Embryonic facial prominence (tissue), 1 donor: ENCODE measurements around the gene TNFSF13.

Experiments used
- DNase-seq: peaks from one replicate; pipeline ENCODE4 v3.0.0-alpha.2; 2016; ENCODE audit errors: extremely low spot score

Gene TNFSF13

GRCh38 chr17:7552621-7553051, 5.9 kb upstream of the TNFSF13 start:
- no peak for DNase-seq

- DNase-seq: no peak
Observed at GRCh38 chr17:7553356-7553755, 5.2 kb upstream of the TNFSF13 start.

DNA sequence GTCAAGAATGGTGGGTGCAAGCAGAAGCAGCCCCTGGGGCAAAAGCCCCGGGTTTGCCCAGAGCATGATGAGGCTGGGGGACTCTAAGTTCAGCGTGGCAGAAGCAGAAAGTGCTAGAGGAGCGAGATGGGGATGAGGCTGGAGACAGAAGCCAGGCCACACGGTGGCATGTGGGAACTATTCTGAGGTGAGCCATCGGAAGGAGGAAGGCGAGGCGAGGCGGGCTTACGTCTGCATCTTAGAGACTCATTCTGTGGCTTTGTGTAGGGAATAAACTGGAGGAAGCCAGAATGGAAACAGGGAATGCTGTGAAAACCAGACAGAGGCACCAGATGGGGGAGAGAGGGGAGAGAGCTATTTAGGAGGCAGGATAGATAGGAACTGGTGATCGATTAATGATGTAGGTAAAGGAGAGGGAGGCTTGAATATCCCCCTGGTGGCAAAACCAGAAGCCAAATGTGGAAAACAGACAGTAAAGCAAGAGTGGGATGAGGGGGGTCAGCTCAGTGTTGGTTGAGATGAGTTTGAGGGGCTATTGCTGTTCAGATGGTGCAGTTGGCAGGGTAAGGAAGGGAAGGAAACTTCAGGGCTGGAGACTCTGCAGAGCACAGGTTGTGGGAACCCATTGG, 3.1 kb upstream of the TNFSF13 start:
- DNase-seq: no peak

- DNase-seq: no peak
Observed at GRCh38 chr17:7556627-7557026, 1.9 kb upstream of the TNFSF13 start.

DNA sequence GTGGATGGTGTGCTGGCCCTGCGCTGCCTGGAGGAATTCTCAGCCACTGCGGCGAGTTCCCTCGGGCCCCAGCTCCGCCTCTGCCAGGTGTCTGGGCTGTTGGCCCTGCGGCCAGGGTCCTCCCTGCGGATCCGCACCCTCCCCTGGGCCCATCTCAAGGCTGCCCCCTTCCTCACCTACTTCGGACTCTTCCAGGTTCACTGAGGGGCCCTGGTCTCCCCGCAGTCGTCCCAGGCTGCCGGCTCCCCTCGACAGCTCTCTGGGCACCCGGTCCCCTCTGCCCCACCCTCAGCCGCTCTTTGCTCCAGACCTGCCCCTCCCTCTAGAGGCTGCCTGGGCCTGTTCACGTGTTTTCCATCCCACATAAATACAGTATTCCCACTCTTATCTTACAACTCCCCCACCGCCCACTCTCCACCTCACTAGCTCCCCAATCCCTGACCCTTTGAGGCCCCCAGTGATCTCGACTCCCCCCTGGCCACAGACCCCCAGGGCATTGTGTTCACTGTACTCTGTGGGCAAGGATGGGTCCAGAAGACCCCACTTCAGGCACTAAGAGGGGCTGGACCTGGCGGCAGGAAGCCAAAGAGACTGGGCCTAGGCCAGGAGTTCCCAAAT, 1.3 kb upstream of the TNFSF13 start:
- no peak for DNase-seq

DNA sequence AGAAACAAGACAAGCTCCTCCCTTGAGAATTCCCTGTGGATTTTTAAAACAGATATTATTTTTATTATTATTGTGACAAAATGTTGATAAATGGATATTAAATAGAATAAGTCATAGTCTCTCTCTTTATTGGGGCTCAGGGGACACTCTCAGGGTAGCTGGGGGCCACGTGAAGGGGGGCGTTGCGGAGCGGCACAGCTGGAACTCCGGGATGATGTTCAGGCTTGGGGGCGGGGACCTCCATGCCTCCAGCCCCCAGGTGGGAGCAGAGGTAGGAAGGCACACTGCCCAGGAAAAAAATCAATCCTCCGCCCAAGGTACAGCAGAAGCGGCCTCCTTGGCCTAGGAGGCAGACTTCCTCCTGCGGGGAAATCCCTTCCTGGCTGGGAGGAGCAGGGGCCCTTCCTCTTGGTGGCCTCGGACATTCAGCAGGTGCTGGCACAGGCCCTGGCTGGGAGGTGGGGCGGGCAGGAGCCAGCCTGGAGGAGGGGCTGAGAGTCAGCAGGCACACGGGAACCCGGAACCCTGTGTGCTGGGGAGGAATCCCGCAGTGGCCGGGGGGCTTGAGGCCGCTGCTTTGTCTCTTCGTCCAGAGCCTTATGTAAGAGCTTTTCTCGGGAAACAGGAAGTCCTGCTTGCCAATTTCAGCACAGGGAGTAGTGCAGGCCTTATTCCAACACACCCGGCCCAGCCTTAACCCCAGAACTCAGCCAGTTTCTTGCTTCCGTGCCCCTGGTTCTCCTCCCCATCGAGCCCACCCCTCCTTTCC, 591 bp upstream of the TNFSF13 start:
- no peak for DNase-seq

GRCh38 chr17:7559320-7560171, 996 bp downstream of the TNFSF13 start:
- DNase-seq: no peak

DNA sequence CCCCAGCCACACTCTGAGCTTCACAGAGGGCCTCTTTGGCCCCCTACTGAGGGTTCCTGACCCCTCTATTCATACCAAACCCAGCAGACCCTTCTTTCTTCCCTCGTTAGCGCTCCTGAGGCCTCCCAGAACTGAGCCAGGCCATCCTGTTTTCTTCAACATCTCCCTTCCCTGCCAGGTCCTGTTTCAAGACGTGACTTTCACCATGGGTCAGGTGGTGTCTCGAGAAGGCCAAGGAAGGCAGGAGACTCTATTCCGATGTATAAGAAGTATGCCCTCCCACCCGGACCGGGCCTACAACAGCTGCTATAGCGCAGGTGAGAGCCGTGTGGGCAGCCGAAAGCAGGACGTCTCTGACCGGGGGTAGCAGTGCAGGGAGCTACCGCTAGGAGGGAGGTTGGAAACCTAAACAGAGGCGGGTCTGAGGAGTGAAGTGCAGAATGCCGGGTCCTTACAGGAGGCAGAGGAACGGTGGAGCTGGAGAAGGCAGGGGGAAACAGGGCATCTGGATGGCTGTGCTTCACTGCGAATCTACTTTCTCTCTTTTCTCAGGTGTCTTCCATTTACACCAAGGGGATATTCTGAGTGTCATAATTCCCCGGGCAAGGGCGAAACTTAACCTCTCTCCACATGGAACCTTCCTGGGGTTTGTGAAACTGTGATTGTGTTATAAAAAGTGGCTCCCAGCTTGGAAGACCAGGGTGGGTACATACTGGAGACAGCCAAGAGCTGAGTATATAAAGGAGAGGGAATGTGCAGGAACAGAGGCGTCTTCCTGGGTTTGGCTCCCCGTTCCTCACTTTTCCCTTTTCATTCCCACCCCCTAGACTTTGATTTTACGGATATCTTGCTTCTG, 1.9 kb downstream of the TNFSF13 start:
- peak; percentile 70 for DNase-seq

GRCh38 chr17:7561028-7561575, 2.6 kb downstream of the TNFSF13 start:
- peak; percentile 70 for DNase-seq

DNA sequence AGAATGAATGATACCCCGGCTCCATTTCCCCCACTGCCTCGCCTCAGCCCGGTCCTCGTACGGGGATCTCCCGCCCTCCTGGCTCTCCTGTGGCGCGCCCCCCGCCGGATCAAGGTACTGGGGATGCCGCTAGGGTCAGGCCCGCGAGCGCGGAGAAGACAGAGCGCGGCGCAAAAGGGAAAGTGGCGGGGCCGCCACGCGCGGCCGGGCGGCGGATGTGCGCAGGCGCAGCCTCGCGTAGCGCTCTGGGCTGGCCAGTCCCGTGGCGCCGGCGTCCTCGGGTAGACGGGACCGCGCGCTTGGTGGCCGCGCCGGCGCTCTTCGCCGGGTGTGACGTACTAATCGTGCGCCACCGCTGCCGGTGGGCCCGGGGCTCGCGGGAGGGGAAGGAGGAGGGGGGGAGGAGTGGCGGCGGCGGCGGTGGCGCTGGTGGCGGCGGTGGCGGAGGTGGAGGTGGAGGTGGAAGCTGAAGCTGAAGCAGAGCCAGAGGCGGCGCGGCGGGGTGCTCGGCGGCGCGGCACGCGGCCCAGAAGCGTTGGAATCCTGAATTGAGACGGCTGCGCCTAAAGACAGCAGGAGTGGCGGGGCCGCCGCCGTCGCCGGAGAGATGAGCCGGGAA, 3.1 kb downstream of the TNFSF13 start, which contains the start of gene SENP3:
Gene SENP3 (plus strand): TSS at position 331 of the 619 bp plus-strand sequence. CDS start 1,158 bp downstream, outside the sequence.
- peak; percentile 82 for DNase-seq

DNA sequence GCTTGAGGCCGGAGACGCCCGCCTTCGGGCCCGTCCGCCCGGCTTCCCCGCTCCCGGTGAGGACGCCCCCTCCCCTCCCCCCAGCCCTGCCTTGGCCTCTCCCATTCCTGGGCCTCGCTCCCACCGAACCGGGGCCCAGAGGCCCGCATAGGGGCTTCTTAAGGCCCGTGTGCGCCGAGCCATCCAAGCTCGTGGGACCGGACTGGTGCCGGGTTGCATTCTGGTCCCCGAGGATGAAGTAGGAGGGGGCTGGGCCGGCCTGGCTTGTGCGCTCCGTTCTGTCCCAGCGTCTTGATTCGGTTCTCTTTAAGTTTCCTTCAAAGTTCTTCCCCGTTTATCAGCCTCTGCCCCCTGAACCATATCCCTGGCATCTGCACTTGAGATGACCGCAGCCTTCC, 3.7 kb downstream of the TNFSF13 start:
- DNase-seq: no peak

GRCh38 chr17:7563115-7563869, 4.7 kb downstream of the TNFSF13 start:
- DNase-seq: no peak

GRCh38 chr17:7569571-7569970, 11.0 kb downstream of the TNFSF13 start:
- no peak for DNase-seq

DNA sequence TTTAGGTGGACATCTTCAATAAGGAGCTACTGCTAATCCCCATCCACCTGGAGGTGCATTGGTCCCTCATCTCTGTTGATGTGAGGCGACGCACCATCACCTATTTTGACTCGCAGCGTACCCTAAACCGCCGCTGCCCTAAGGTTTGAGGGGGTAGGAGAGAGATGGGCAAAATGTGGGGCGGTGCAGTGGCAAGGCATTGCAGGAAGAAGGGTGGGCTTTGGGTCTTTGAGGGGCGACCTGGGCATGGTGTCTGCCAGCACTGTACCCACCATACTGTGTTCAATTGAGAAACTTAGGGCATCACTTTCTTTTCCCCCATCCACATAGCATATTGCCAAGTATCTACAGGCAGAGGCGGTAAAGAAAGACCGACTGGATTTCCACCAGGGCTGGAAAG, 11.8 kb downstream of the TNFSF13 start:
- DNase-seq: no peak

DNA sequence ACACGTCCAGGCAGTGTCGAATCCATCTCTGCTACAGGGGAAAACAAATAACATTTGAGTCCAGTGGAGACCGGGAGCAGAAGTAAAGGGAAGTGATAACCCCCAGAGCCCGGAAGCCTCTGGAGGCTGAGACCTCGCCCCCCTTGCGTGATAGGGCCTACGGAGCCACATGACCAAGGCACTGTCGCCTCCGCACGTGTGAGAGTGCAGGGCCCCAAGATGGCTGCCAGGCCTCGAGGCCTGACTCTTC, 13.7 kb downstream of the TNFSF13 start:
- DNase-seq: no peak

DNA sequence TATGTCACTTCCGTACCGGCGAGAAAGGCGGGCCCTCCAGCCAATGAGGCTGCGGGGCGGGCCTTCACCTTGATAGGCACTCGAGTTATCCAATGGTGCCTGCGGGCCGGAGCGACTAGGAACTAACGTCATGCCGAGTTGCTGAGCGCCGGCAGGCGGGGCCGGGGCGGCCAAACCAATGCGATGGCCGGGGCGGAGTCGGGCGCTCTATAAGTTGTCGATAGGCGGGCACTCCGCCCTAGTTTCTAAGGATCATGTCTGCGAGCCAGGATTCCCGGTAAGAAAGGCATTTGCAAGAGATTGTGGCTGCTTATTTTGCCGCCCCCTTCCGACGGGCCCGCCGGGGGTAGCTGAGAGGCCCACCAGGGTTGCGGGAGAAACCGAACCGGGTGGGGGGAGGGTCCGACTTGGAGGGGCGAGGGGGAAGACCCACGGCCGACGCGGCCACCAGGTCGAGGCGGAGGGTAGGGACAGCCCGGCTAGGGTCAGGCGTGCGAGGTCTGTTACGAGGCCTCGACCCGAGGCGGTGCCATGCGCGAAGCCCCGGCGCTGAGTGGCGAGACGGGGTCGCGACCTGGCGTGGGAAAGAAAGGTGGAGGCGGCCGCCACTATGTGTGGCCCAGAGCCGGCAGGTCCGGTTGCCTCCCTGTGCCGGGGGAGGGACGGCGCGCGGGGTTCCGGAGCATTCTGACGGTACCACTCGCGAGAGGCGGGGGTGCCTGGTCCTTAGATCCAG, 14.2 kb downstream of the TNFSF13 start:
- peak; percentile 97 for DNase-seq

GRCh38 chr17:7573324-7574080, 15.0 kb downstream of the TNFSF13 start:
- peak; percentile 82 for DNase-seq
